IMR-90 (cell line): Measurements from ENCODE around the gene DZIP1L. TPM values are rescaled to one million over a fixed set of nuclear protein-coding genes. Genes with fewer than 3 reads are reported as not detected.

Experiments
- ATAC-seq: fragments of 200-7000 bp; cut with Tn5 transposase; 2 replicates; pipeline ENCODE4 v1.9.1; 2020; ENCODE audit warnings: low read depth, mild to moderate bottlenecking, moderate library complexity
- BruUV-seq: library from RNA; stranded (reverse); fragments of 400-500 nt; replicated peaks from 2 replicates; lab custom pipeline; 2021; lab: Mats Ljungman, UMichigan
- CTCF ChIA-PET: fragments of 300-600 bp; formaldehyde crosslinking; extraction: SDS; loops from one replicate; lab custom pipeline; 2021; ENCODE audit warnings: antibody characterized with exemption; lab: Yijun Ruan, JAX
- POLR2A ChIA-PET: fragments of 300-600 bp; sonication (Branson Sonifier 250); formaldehyde crosslinking; loops from one replicate; lab custom pipeline; 2022; ENCODE audit warnings: antibody characterized with exemption; ENCODE audit not compliant: unreplicated experiment; lab: Charles Lee
- DNase-seq: peaks from one replicate; pipeline ENCODE4 v3.0.0; 2013
- H2AFZ ChIP-seq: replicated peaks from 2 replicates; pipeline ENCODE3; 2013; ENCODE audit warnings: low read length, mild to moderate bottlenecking; ENCODE audit not compliant: poor library complexity
- H2AK5ac ChIP-seq: 2 replicates; pipeline ENCODE4 v1.6.1; 2013; ENCODE audit warnings: low read depth, low read length, inconsistent platforms
- H2AK9ac ChIP-seq: replicated peaks from 2 replicates; pipeline ENCODE3; 2013; ENCODE audit warnings: mild to moderate bottlenecking, low read depth, low read length, moderate library complexity; ENCODE audit not compliant: poor library complexity
- H2BK120ac ChIP-seq: 2 replicates; pipeline ENCODE4 v1.6.1; 2013; ENCODE audit warnings: low read depth, low read length, inconsistent platforms
- H2BK15ac ChIP-seq: 3 replicates; pipeline ENCODE4 v1.6.1; 2013; ENCODE audit warnings: low read depth, low read length, inconsistent platforms
- H2BK20ac ChIP-seq: 2 replicates; pipeline ENCODE4 v1.6.1; 2013; ENCODE audit warnings: low read depth, mild to moderate bottlenecking, inconsistent platforms, low read length, moderate library complexity
- H2BK5ac ChIP-seq: 2 replicates; pipeline ENCODE4 v1.6.1; 2013; ENCODE audit warnings: mild to moderate bottlenecking, low read depth, low read length, inconsistent platforms; ENCODE audit not compliant: poor library complexity, severe bottlenecking
- H3K14ac ChIP-seq: replicated peaks from 2 replicates; pipeline ENCODE4 v1.6.1; 2013; ENCODE audit warnings: low read depth, low read length, inconsistent platforms
- H3K18ac ChIP-seq: 2 replicates; pipeline ENCODE4 v1.6.1; 2013; ENCODE audit warnings: low read depth, low read length, control low read depth
- H3K23ac ChIP-seq: 2 replicates; pipeline ENCODE4 v1.6.1; 2013; ENCODE audit warnings: low read depth, low read length, inconsistent platforms
- H3K27ac ChIP-seq: 2 replicates; pipeline ENCODE4 v1.5.1; 2013; ENCODE audit warnings: mild to moderate bottlenecking, control low read depth, low read length; ENCODE audit not compliant: insufficient read depth
- H3K27me3 ChIP-seq: 2 replicates; pipeline ENCODE4 v1.6.1; 2013; ENCODE audit warnings: low read length; ENCODE audit not compliant: control insufficient read depth, insufficient read depth
- H3K36me3 ChIP-seq: 2 replicates; pipeline ENCODE4 v1.6.1; 2013; ENCODE audit warnings: low read length, mixed read lengths; ENCODE audit not compliant: control insufficient read depth, insufficient read depth
- H3K4ac ChIP-seq: 2 replicates; pipeline ENCODE4 v1.6.1; 2013; ENCODE audit warnings: low read depth, low read length, inconsistent platforms
- H3K4me1 ChIP-seq: 2 replicates; pipeline ENCODE4 v1.6.1; 2013; ENCODE audit warnings: low read length, mixed read lengths; ENCODE audit not compliant: control insufficient read depth, insufficient read depth
- H3K4me2 ChIP-seq: 2 replicates; pipeline ENCODE4 v1.6.1; 2013; ENCODE audit warnings: low read depth, mild to moderate bottlenecking, control low read depth, low read length, moderate library complexity
- H3K4me3 ChIP-seq: 2 replicates; pipeline ENCODE4 v1.5.1; 2013; ENCODE audit warnings: low read depth, mild to moderate bottlenecking, control low read depth, low read length, moderate library complexity; ENCODE audit not compliant: insufficient read depth
- H3K56ac ChIP-seq: 2 replicates; pipeline ENCODE4 v1.6.1; 2013; ENCODE audit warnings: low read length, inconsistent platforms; ENCODE audit not compliant: insufficient read depth; ENCODE audit errors: extremely low read depth
- H3K79me1 ChIP-seq, 2 experiments: 2 replicates each; pipeline ENCODE4 v1.6.1; 2013; ENCODE audit warnings: low read length in 2 of 2, inconsistent platforms in 1 of 2, low read depth in 1 of 2
- H3K9ac ChIP-seq: 2 replicates; pipeline ENCODE4 v1.6.1; 2013; ENCODE audit warnings: low read depth, low read length, control low read depth
- H3K9me1 ChIP-seq: 2 replicates; pipeline ENCODE4 v1.6.1; 2013; ENCODE audit warnings: low read length, inconsistent platforms; ENCODE audit not compliant: insufficient read depth
- H3K9me3 ChIP-seq: 2 replicates; pipeline ENCODE4 v1.6.1; 2013; ENCODE audit warnings: low read length; ENCODE audit not compliant: control insufficient read depth, insufficient read depth
- H4K20me1 ChIP-seq: 2 replicates; pipeline ENCODE4 v1.6.1; 2013; ENCODE audit warnings: low read length, inconsistent platforms; ENCODE audit not compliant: insufficient read depth
- H4K5ac ChIP-seq: 2 replicates; pipeline ENCODE4 v1.6.1; 2013; ENCODE audit warnings: mild to moderate bottlenecking, low read depth, low read length, control low read depth
- H4K8ac ChIP-seq, 2 experiments: 2 replicates each; pipeline ENCODE4 v1.6.1; 2013; ENCODE audit warnings: low read depth in 2 of 2, low read length in 2 of 2, control low read depth in 1 of 2, inconsistent platforms in 1 of 2
- H4K91ac ChIP-seq: 2 replicates; pipeline ENCODE4 v1.6.1; 2013; ENCODE audit warnings: low read depth, low read length, inconsistent platforms; ENCODE audit not compliant: insufficient read depth
- CEBPB ChIP-seq: IDR thresholded peaks from 2 replicates; pipeline ENCODE4 v1.6.1; 2012; ENCODE audit warnings: low read depth, low read length, improper control_type of control experiment
- CTCF ChIP-seq: conservative IDR thresholded peaks from 2 replicates; pipeline ENCODE4 v1.5.1; 2012; ENCODE audit warnings: mild to moderate bottlenecking, low read depth, low read length, improper control_type of control experiment
- NFE2L2 ChIP-seq: fragments of 150-350 bp; IDR thresholded peaks from 2 replicates; pipeline ENCODE4 v1.6.1; 2016; ENCODE audit warnings: low read depth, mild to moderate bottlenecking, low read length
- RFX5 ChIP-seq: IDR thresholded peaks from 2 replicates; pipeline ENCODE4 v1.8.0; 2012; ENCODE audit warnings: low read depth, mild to moderate bottlenecking, low read length, moderate library complexity
- WGBS, 2 experiments: methylation state at CpG; one replicate each; pipeline versions ENCODE4 v1.1.5 to v1.1.7; 2013; ENCODE audit warnings: missing lambda C conversion rate in 2 of 2; ENCODE audit not compliant: insufficient read length in 1 of 2; ENCODE audit errors: extremely low coverage in 2 of 2; 5-methylcytosine and 5-hydroxymethylcytosine counted together
- dilution Hi-C: fragments of 300-500 bp; cut with HindIII; formaldehyde crosslinking; loops from one replicate; pipeline ENCODE4 v1.14.3; 2018; ENCODE audit warnings: low sequenced_read_pairs; ENCODE audit not compliant: unreplicated experiment
- in situ Hi-C: fragments of 300-500 bp; cut with MboI; formaldehyde crosslinking; loops from 3 replicates; pipeline ENCODE4 v1.14.3; 2019; ENCODE audit warnings: low sequenced_read_pairs, inconsistent platforms, mixed read lengths
- intact Hi-C: fragments of 100-400 bp; cut with micrococcal nuclease; formaldehyde crosslinking; loops from 2 replicates; pipeline ENCODE4 v1.10.0; 2022
- polyA plus RNA-seq, 3 experiments: library from polyadenylated mRNA; depleted of rRNA; stranded (reverse); fragments of >200 nt; gene quantifications; 2 replicates each; pipeline ENCODE4 v1.2.3, GENCODE V29; 2012; ENCODE audit warnings: low replicate concordance in 1 of 3
- total RNA-seq: library from RNA; depleted of rRNA; stranded (reverse); fragments of >200 nt; gene quantifications from 2 replicates; pipeline ENCODE4 v1.2.3, GENCODE V29; 2012

Gene DZIP1L
- total and polyA plus RNA-seq, 2 of the 4 experiments (the other 2 are of a cell fraction) = 12.9 to 14.7 TPM

- dilution Hi-C loops (no loop called here), in situ Hi-C loops (no loop called here), intact Hi-C loops (no loop called here)
- H4K20me1 ChIP-seq = peaks cover 10% of the 10 kb centered on the region; the same call in 1 of the 2 replicates
- H2AK5ac ChIP-seq = no peak overlapping the region
- DNase-seq (no peak), ATAC-seq (no peak)
- WGBS, 2 experiments = 89% methylated on average over 5 of the region's 8 CpGs; no CpG with 5 or more reads in 1 of the 2 experiments
- H2BK5ac ChIP-seq = no peak overlapping the region
- ChIA-PET CTCF (no interaction called here), POLR2A (no interaction called here)
- no peak overlapping the region for H3K18ac ChIP-seq
- H3K9me3 ChIP-seq = no peaks in the 10 kb centered on the region
- BruUV-seq = no TSS peak
- peaks cover 25 to 57% of the 10 kb centered on the region in 2 experiments for H3K79me1 ChIP-seq
- H3K9ac ChIP-seq = no peak overlapping the region
- no peak overlapping the region for H3K27ac ChIP-seq
- peaks cover 4% of the 10 kb centered on the region for H3K36me3 ChIP-seq
- peaks cover 13% of the 10 kb centered on the region for H3K9me1 ChIP-seq
- H2AK9ac ChIP-seq = no peak overlapping the region
- no peak overlapping the region for H4K8ac ChIP-seq
- H3K23ac ChIP-seq = peak overlapping the region; percentile 46; the same call in 1 of the 2 replicates
- 0 out of 2 replicates have a peak overlapping the region, but pooled peaks have one; percentile 10 for H3K14ac ChIP-seq
- no peak for TF ChIP-seq CEBPB
- no peak for TF ChIP-seq RFX5
- TF ChIP-seq CTCF = no peak
- TF ChIP-seq NFE2L2 = no peak
- no peak overlapping the region for H4K5ac ChIP-seq
- H3K4me3 ChIP-seq = no peak overlapping the region
- H4K91ac ChIP-seq = no peak overlapping the region
- H2AFZ ChIP-seq = no peak overlapping the region
- H2BK120ac ChIP-seq = no peak overlapping the region
- no peak overlapping the region for H3K56ac ChIP-seq
- no peaks in the 10 kb centered on the region for H3K27me3 ChIP-seq
- H2BK20ac ChIP-seq = no peak overlapping the region
- H3K4me2 ChIP-seq = no peak overlapping the region
- H3K4ac ChIP-seq = no peak overlapping the region; the same call in 1 of the 2 replicates
- no peak overlapping the region for H2BK15ac ChIP-seq
- H3K4me1 ChIP-seq = peaks cover 5% of the 10 kb centered on the region
Measured at GRCh38 chr3:138112362-138112761, 3.0 kb downstream of the DZIP1L start.
